Astrocyte of the hippocampus (primary cell): Measurements from ENCODE around the gene AMY2A.
"Not testable (repeated sequence)": the region's sequence is repeated elsewhere in the genome, so short reads cannot be mapped to it uniquely, and the experiment has no call there.

Experiments used
- DNase-seq: peaks from one replicate; pipeline ENCODE4 v3.0.0; 2011; ENCODE audit warnings: low read depth, low spot score

AMY2A gene

DNA sequence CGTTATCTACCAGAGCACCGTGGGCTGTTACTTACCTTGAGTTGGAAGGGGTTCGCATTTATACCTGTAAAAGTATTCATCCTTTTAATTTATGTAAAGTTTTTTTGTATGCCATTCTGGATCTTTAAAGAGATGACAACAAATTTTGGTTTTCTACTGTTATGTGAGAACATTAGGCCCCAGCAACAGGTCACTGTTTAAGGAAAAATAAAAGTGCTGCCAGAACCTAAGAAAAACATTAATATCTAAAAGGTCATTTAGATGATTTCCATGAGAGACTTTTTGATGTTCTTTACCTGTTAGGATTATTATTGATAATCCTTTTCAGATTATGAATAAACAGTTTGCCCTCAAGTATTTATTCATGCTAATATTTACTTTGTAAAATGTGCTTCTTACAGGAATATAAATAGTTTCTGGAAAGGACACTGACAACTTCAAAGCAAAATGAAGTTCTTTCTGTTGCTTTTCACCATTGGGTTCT lies at the start of gene AMY2A:
Gene AMY2A, plus strand, starts transcription at position 434 of the 484 bp plus-strand sequence. Its CDS starts 14 bp downstream, at position 448.
- not testable (repeated sequence) for DNase-seq

DNA sequence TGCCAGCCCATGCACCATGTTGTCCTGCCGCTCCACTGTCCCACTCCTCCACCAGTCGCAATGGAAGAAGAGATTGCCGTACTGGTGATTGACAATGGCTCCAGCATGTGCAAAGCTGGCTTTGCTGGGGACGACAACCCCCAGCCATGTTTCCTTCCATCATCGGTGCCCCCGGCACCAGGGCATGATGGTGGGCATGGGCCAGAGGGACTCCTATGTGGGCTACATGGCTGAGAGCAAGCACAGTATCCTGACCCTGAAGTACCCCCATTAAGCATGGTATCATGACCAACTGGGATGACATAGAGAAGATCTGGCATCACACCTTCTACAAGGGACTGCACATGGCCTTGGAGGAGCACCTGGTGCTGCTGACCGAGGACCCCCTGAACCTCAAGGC lies 47.7 kb upstream of the AMY2A start:
- DNase-seq, result no peak

DNA sequence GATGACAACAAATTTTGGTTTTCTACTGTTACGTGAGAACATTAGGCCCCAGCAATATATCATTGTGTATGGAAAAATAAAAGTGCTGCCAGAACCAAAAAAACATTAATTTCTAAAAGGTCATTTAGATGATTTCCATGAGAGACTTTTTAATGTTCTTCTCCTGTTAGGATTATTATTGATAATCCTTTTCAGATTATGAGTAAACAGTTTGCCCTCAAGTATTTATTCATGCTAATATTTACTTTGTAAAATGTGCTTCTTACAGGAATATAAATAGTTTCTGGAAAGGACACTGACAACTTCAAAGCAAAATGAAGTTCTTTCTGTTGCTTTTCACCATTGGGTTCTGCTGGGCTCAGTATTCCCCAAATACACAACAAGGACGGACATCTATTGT lies 45.9 kb upstream of the AMY2A start, which contains the start of gene AMY2B:
Gene AMY2B, plus strand, starts transcription at position 301 of the 400 bp plus-strand sequence. Its CDS starts 14 bp downstream, at position 315.
- DNase-seq, result not testable (repeated sequence)

DNA sequence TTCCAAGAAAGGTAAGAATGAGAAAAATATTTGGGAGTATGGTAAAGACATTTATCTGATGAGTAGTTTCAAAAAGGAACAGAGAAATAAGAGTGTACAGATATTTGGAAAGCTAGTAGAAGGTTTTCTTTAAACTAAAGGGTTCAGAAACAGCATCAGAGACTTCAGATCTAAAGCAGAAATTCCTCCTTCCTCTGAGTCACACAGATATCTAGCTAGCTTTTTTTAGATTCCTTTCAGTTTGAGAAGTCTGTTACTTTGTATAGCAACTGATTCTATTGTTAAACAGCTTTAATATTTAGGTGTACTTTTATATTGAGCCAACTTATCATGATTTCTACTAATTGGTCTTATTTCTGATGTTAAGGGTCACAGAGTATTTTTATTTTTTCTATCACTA lies 41.2 kb upstream of the AMY2A start:
- DNase-seq, result peak; percentile 7

DNA sequence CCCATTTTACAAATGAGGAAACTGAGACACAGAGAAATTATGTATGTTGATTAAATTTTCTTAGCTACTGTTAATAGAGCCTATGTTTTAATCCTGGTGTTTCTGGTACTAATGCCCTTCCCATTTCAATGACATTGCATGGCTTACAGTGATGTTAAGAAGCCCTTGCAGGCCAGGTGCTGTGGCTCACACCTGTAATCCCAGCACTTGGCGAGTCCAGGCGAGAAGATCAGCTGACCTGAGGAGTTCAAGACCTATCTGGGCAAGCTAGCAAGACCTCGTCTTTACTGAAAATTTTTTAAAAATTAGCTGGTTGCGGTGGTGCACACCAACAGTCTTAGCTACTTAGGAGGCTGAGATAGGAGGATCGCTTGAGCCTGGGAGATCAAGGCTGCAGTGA lies 40.4 kb upstream of the AMY2A start:
- not testable (repeated sequence) for DNase-seq

DNA sequence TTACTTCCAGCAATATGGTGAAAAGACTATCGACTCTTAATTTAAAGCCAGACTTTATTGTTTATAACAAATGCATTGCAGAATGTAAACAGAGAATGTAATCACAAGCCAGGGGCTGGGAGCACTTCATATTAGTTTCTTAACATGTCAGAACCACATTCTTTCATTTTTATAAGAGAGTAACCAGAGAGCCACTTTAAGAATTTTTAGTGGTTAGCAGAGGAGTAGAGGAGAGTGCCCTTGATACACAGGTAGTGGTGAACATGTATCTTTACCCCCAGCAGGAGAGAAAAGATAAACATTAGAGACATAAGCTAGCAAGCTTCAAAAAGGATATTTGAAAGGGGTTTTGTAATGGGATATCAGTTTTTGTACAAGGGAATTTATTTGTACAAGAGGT lies 34.8 kb upstream of the AMY2A start:
- DNase-seq, result no peak

DNA sequence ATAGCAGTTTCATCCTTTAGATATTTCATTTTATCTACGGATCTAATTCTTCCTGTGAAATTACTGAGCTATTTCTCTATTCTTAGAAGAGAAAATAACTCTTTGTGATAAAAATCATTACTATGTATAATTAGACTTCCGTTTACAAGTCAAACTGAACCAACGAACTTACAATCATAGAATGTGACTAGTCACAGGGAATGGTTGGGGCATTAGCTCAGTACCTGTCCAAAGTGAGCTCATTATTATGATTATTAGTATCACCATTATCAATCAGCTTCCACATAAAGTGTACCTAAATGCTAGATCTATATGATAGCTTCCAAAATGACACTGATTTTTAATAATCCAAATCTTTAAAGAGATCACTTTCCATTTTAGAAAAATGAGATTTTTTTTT lies 33.3 kb upstream of the AMY2A start:
- DNase-seq, result no peak

DNA sequence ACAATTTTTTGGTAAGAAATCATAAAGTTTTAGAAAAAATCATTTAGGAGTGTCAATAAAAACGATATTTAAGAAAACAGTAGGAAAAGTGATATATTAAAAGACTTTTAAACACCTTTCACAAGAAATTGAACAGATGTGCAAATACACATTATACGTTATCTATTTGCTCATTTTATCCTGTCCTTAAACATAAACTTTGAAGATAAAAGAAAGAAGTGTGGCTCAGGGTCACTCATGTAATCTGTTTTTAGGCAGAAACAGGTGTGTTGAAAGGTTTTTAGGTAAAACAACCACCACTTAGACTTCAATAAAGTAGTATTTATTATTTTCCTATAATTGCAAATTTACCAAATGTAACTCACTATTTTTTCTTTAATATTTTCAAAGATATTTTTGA lies 32.7 kb upstream of the AMY2A start:
- no peak for DNase-seq

DNA sequence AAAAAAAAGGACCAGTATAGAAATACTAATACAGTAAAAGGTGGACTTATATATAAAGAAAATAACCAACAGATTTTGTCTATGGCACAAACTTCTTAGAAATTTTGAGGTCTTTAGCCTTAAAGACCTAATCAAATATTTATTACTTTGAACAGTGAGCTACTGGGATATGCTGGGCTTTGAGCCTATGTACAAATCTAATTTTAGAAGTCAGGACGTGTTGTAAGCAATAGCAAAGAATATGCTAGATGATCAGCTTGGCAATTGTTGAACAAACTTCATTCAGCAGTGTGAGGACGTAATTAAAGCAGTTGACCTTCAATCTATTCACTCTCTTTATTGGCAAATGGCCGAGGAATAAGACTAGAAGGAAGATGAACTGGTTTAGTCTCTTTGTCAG lies 14.5 kb upstream of the AMY2A start:
- not testable (repeated sequence) for DNase-seq

DNA sequence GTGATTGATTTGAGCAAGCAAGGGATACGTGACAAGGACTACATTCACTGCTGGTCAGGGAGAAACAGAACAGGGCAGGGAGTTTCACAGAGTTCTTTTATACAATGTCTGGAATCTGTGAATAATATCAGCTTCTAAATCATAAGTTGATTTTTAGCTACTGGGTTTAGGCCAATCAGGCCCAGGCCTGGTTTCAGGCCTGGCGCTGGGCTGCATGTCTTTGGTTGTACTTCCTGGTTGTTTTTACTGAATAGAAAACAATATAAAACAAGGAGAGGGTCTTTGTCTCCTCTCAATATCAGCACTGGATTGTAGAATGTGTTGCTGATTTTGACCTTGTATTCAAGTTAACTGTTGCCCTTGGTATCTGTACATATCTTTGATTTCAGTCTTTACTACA lies 865 bp upstream of the AMY2A start:
- DNase-seq, result no peak

DNA sequence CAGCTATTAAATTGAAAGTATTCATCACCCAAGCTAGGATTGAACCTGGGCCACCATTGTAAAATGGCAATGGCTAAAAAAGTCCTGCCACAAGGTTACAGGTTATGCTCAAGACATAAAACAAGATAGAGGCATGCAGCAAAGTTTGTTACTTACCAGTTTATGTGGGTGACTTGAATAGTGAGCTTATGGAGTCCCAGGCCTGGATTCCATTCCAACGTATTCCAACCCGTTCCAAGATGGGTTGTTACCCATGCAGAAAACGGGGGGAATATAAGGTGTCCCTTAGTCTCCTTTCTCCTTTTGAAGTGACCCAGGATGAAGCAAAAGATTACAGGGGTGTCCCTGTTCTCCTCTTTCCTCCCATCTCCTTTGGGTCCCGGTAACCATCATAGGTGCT lies 10.2 kb downstream of the AMY2A start:
- not testable (repeated sequence) for DNase-seq

DNA sequence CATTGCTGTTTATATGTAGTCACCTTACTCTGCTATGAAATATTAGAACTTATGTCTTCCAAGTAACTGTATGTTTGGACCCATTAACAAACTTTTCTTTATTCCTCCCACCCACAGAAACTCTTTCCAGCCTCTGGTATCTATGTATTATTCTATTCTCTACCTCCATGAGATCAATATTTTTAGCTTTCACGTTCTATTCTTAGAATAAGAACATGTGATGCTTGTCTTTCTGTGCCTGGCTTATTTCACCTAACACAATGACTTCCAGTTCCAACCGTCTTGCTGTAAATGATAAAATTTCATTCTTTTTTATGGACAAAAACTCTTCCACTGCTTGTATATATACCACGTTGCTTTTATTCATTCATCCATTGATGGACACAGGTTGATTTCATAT lies 24.0 kb downstream of the AMY2A start:
- DNase-seq, result not testable (repeated sequence)

DNA sequence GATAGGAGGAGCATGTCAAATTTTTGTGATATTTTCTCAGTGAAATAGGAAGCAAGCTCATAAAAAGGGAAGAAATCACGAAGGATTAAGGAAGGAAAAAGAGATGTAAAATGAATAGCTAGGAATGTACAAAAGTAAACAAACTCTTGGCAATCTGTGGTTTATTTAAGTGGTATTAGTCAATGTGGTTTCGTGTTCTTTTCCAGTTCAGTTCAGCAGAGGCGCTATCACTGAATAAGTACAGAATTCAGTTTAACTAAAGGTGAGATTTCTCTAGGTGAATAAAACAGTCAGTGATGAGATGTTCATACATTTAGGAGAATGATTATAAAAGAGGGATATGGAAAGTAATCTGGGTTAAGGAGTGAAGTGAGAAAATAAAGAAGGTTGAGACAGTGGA lies 26.7 kb downstream of the AMY2A start:
- DNase-seq, result not testable (repeated sequence)

DNA sequence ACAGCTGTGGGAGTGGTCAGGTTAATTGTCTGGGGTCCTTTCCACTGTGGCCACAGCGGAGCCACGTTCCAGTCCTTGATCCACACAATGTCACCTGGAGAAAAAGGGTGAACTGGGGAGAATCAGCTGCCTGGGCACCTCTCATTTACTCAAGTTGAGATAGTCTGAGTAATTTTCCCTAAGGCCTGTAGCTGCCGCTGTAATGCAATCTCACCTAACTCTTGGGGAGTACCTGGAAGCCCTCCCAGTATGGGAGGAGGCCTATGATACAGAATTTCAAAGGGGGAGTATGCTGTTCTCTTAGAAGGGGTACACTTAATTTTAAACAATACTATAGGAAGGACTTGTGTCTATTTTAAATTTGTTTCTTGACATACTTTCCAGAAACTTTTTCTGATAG lies 33.1 kb downstream of the AMY2A start:
- not testable (repeated sequence) for DNase-seq

DNA sequence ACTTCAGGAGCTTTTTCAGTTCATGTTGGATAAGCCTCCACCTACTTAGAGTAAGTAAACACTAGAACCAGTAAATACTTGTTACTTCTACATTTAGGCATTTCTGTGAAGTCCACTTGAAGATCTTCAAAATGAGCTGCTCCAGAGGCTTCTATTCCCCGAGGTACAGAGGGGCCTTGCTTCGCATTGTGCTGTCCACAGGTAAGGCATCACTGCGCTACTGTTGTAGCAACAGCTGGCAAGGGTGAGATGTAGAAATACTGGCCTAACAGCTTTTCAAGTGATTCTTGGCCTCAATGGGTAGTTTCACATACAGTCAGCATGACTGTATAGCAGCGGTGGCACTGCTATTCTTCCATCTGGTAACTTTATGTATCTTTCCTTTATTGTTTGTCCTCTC lies 33.7 kb downstream of the AMY2A start:
- DNase-seq, result not testable (repeated sequence)

DNA sequence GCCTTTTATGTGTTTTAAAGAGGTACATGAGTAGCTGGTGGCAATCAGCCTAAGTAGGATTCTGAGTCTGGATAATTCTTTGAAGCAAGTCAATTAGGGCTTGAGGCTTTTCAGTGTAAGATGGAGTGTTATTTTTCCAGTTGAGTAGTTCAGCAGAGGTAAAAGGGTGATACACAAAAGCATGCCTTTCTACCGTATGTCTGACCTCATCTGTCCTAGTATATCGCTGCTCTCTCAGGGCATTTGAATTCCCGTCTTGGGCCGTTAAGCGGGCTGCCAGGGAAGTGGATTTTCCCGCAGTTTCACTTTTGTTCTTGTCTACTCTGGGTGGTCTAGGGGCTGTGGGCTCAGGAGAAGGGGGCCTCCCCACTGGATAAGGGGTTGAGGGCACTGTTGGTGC lies 36.9 kb downstream of the AMY2A start:
- not testable (repeated sequence) for DNase-seq

DNA sequence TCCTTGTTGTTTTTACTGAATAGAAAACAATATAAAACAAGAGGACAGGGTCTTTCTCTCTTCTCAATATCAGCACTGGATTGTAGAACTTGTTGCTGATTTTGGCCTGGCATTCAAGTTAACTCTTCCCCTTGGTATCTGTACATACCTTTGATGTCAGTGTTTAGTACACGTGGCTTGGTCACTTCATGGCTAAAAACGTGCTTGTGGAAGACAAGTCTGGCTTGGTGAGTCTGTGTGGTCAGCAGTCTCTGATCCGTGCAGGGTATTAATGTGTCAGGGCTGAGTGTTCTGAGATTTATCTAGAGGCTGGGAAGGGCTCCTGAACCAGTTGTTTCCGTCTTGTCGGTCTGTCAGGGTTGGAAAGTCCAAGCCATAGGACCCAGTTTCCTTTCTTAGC lies 38.2 kb downstream of the AMY2A start, which contains the start of gene AMY1A:
Gene AMY1A, plus strand, starts transcription at position 301 of the 400 bp plus-strand sequence. CDS start 571 bp downstream, outside the sequence.
- DNase-seq, result not testable (repeated sequence)
